HepG2 (cell line): ENCODE measurements around the gene KDM1B. TPM values are rescaled to one million over a fixed set of nuclear protein-coding genes. Genes with fewer than 3 reads are reported as not detected.

Source experiments
- CHD2 ChIP-seq: IDR thresholded peaks from 2 replicates; pipeline ENCODE4 v1.6.1; 2011; ENCODE audit warnings: low read depth, low read length, improper control_type of control experiment
- HMG20A ChIP-seq: IDR thresholded peaks from 2 replicates; pipeline ENCODE4 v1.6.1; 2016; ENCODE audit warnings: borderline replicate concordance
- HOXA5 ChIP-seq: sonication (generic); formaldehyde crosslinking; IDR thresholded peaks from 2 replicates; pipeline ENCODE4 v1.4.0; 2020; ENCODE audit warnings: missing genetic modification reagents
- MED1 ChIP-seq: sonication (generic); formaldehyde crosslinking; IDR thresholded peaks from 2 replicates; pipeline ENCODE4 v1.4.0; 2020; ENCODE audit warnings: missing genetic modification reagents
- MTA1 ChIP-seq: sonication (generic); formaldehyde crosslinking; IDR thresholded peaks from 2 replicates; pipeline ENCODE4 v1.4.0; 2020; ENCODE audit warnings: missing genetic modification reagents, mild to moderate bottlenecking, borderline replicate concordance
- NR2F1 ChIP-seq, 2 experiments: fragments of 450-650 bp in 1 of 2; formaldehyde crosslinking in 1 of 2; IDR thresholded peaks; 2 replicates each; pipeline versions ENCODE4 v1.5.0 to v1.6.1; 2016 to 2020; ENCODE audit warnings: mild to moderate bottlenecking in 1 of 2, missing compliant biosample characterization in 1 of 2, missing genetic modification reagents in 1 of 2, moderate library complexity in 1 of 2
- RBAK ChIP-seq: sonication (generic); formaldehyde crosslinking; IDR thresholded peaks from 2 replicates; pipeline ENCODE4 v1.5.1; 2020; ENCODE audit warnings: mild to moderate bottlenecking, missing genetic modification reagents
- SCMH1 ChIP-seq: sonication (generic); formaldehyde crosslinking; IDR thresholded peaks from 2 replicates; pipeline ENCODE4 v1.9.0; 2021; ENCODE audit warnings: missing genetic modification reagents, mild to moderate bottlenecking, borderline replicate concordance
- SIN3A ChIP-seq: IDR thresholded peaks from 2 replicates; pipeline ENCODE4 v1.6.1; 2011; ENCODE audit warnings: low read depth, mild to moderate bottlenecking, control low read depth, low read length, borderline replicate concordance
- SP140L ChIP-seq: sonication (generic); formaldehyde crosslinking; IDR thresholded peaks from 2 replicates; pipeline ENCODE4 v1.4.0; 2020; ENCODE audit warnings: missing genetic modification reagents, borderline replicate concordance
- TBX2 ChIP-seq: sonication (generic); formaldehyde crosslinking; IDR thresholded peaks from 2 replicates; pipeline ENCODE4 v1.5.0; 2020; ENCODE audit warnings: missing genetic modification reagents, mild to moderate bottlenecking, borderline replicate concordance
- WIZ ChIP-seq: sonication (generic); formaldehyde crosslinking; IDR thresholded peaks from 2 replicates; pipeline ENCODE4 v1.5.1; 2020; ENCODE audit warnings: mild to moderate bottlenecking, missing genetic modification reagents
- XRCC5 ChIP-seq: fragments of 200-400 bp; formaldehyde crosslinking; optimal IDR thresholded peaks from 2 replicates; pipeline ENCODE3; 2017; ENCODE audit warnings: mild to moderate bottlenecking, low read length
- ZNF121 ChIP-seq: sonication (generic); formaldehyde crosslinking; IDR thresholded peaks from 2 replicates; pipeline ENCODE4 v1.5.0; 2020; ENCODE audit warnings: mild to moderate bottlenecking, missing genetic modification reagents
- polyA plus RNA-seq, 8 experiments: library from polyadenylated mRNA; depleted of rRNA in 3 of 8; stranded (reverse) in 7 of 8; unstranded in 1 of 8; fragments of >200 nt; fragmentation: Illumina TruSeq in 4 of 8; extraction: Trizol in 4 of 8; gene quantifications; 2 replicates each; pipeline versions ENCODE4 v1.2.1 to v1.2.3, GENCODE V29; 2011 to 2016; ENCODE audit warnings: low read depth in 4 of 8, missing spikeins in 1 of 8, mixed read lengths in 1 of 8; ENCODE audit not compliant: insufficient read depth in 1 of 8
- total RNA-seq, 5 experiments: library from RNA; depleted of rRNA; stranded (reverse); fragments of >200 nt; fragmentation: Illumina TruSeq; extraction: Trizol; gene quantifications; 2 replicates each; pipeline ENCODE4 v1.2.3, GENCODE V29; 2016; ENCODE audit warnings: low read depth in 1 of 5
- TF ChIP-seq, protein P1 (sequence below): sonication (generic); formaldehyde crosslinking; IDR thresholded peaks from 2 replicates; pipeline ENCODE4 v1.9.0; 2021; ENCODE audit warnings: missing genetic modification reagents, mild to moderate bottlenecking, borderline replicate concordance
- TF ChIP-seq, protein P2 (sequence below): sonication (generic); formaldehyde crosslinking; IDR thresholded peaks from 2 replicates; pipeline ENCODE4 v1.4.0; 2020; ENCODE audit warnings: missing genetic modification reagents, borderline replicate concordance
- TF ChIP-seq, protein P3 (sequence below): sonication (generic); formaldehyde crosslinking; IDR thresholded peaks from 2 replicates; pipeline ENCODE4 v1.8.0; 2022; ENCODE audit warnings: low read depth, missing genetic modification reagents
- TF ChIP-seq, protein P4 (sequence below): sonication (generic); formaldehyde crosslinking; IDR thresholded peaks from 2 replicates; pipeline ENCODE4 v1.4.0; 2020; ENCODE audit warnings: missing genetic modification reagents, mild to moderate bottlenecking, borderline replicate concordance
- TF ChIP-seq, protein P5 (sequence below): sonication (generic); formaldehyde crosslinking; IDR thresholded peaks from 2 replicates; pipeline ENCODE4 v1.5.1; 2020; ENCODE audit warnings: missing genetic modification reagents, mild to moderate bottlenecking, borderline replicate concordance

The KDM1B gene
- total and polyA plus RNA-seq, 2 of the 13 experiments (the other 11 are each of a cell fraction or from before 2014, with no cell fraction given), result 9.8 to 13.2 TPM

DNA sequence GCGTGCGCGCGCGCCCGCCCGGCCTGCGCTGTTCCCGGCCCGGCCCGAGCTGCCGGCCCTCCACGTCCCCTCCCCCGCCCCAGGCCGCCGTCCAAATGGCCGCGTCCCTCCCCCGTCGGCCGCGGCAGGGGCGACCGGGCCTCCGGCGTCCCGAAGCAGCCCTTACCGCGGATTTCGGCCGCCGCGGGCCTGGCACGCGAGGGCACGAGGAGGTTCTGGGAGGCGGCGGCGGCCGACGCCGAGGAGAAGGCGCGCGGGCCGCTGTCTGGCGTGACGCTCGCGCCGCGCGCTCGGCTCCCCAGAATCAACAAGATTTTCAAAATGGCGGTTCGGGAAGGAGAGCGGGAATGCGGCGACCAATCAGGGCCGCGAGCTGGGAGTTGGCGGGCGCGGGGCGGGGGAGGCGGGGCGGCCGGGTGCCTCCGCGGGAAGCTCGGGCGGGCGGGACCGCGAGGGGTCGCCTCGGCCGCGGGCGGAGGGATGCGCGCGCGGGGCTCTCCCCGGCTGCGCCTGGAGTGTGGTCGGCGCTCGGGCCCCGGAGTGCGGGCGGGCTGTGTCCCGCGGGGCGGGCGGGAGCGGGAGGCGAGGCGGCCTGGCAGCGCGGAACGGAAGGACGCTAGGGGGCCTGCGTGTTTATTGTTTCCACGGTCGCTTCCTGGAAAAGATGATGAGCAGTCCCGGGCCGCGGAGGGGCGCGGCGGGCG lies 109.1 kb downstream of the KDM1B start, which contains the start of gene DEK (continued):
- TF ChIP-seq, protein P1, sequence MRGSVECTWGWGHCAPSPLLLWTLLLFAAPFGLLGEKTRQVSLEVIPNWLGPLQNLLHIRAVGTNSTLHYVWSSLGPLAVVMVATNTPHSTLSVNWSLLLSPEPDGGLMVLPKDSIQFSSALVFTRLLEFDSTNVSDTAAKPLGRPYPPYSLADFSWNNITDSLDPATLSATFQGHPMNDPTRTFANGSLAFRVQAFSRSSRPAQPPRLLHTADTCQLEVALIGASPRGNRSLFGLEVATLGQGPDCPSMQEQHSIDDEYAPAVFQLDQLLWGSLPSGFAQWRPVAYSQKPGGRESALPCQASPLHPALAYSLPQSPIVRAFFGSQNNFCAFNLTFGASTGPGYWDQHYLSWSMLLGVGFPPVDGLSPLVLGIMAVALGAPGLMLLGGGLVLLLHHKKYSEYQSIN (CRISPR knock-in tag), result no peak
- TF ChIP-seq XRCC5, result peak; percentile 36
- TF ChIP-seq, protein P2, sequence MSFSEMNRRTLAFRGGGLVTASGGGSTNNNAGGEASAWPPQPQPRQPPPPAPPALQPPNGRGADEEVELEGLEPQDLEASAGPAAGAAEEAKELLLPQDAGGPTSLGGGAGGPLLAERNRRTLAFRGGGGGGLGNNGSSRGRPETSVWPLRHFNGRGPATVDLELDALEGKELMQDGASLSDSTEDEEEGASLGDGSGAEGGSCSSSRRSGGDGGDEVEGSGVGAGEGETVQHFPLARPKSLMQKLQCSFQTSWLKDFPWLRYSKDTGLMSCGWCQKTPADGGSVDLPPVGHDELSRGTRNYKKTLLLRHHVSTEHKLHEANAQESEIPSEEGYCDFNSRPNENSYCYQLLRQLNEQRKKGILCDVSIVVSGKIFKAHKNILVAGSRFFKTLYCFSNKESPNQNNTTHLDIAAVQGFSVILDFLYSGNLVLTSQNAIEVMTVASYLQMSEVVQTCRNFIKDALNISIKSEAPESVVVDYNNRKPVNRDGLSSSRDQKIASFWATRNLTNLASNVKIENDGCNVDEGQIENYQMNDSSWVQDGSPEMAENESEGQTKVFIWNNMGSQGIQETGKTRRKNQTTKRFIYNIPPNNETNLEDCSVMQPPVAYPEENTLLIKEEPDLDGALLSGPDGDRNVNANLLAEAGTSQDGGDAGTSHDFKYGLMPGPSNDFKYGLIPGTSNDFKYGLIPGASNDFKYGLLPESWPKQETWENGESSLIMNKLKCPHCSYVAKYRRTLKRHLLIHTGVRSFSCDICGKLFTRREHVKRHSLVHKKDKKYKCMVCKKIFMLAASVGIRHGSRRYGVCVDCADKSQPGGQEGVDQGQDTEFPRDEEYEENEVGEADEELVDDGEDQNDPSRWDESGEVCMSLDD, result no peak; the same call in 1 of the 2 replicates
- TF ChIP-seq SCMH1 (CRISPR knock-in tag), result no peak
- peak; percentile 51; the same call in 1 of the 2 replicates for TF ChIP-seq MTA1 (CRISPR knock-in tag)
- no peak for TF ChIP-seq WIZ
- peak; percentile 38; the same call in 1 of the 2 replicates for TF ChIP-seq CHD2
- no peak for TF ChIP-seq HOXA5 (CRISPR knock-in tag)
- TF ChIP-seq RBAK (CRISPR knock-in tag), result no peak
- peak; percentile 79 for TF ChIP-seq TBX2 (CRISPR knock-in tag)
- TF ChIP-seq MED1 (CRISPR knock-in tag), result no peak
- TF ChIP-seq HMG20A, result no peak
- TF ChIP-seq, protein P3, sequence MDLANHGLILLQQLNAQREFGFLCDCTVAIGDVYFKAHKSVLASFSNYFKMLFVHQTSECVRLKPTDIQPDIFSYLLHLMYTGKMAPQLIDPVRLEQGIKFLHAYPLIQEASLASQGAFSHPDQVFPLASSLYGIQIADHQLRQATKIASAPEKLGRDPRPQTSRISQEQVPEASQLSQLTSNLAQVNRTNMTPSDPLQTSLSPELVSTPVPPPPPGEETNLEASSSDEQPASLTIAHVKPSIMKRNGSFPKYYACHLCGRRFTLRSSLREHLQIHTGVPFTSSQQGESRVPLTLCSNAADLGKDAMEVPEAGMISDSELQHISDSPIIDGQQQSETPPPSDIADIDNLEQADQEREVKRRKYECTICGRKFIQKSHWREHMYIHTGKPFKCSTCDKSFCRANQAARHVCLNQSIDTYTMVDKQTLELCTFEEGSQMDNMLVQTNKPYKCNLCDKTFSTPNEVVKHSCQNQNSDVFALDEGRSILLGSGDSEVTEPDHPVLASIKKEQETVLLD (CRISPR knock-in tag), result peak; percentile 86
- peak; percentile 66; the same call in 1 of the 2 replicates for TF ChIP-seq SIN3A
- TF ChIP-seq, protein P4, sequence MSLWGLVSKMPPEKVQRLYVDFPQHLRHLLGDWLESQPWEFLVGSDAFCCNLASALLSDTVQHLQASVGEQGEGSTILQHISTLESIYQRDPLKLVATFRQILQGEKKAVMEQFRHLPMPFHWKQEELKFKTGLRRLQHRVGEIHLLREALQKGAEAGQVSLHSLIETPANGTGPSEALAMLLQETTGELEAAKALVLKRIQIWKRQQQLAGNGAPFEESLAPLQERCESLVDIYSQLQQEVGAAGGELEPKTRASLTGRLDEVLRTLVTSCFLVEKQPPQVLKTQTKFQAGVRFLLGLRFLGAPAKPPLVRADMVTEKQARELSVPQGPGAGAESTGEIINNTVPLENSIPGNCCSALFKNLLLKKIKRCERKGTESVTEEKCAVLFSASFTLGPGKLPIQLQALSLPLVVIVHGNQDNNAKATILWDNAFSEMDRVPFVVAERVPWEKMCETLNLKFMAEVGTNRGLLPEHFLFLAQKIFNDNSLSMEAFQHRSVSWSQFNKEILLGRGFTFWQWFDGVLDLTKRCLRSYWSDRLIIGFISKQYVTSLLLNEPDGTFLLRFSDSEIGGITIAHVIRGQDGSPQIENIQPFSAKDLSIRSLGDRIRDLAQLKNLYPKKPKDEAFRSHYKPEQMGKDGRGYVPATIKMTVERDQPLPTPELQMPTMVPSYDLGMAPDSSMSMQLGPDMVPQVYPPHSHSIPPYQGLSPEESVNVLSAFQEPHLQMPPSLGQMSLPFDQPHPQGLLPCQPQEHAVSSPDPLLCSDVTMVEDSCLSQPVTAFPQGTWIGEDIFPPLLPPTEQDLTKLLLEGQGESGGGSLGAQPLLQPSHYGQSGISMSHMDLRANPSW, result no peak
- no peak for TF ChIP-seq ZNF121 (CRISPR knock-in tag)
- TF ChIP-seq SP140L, result 0 out of 2 replicates have a peak, but pooled peaks have one; percentile 24
- no peak for TF ChIP-seq NR2F1 (CRISPR knock-in tag; IDR thresholded peaks at IDR 0.05)
- TF ChIP-seq, protein P5, sequence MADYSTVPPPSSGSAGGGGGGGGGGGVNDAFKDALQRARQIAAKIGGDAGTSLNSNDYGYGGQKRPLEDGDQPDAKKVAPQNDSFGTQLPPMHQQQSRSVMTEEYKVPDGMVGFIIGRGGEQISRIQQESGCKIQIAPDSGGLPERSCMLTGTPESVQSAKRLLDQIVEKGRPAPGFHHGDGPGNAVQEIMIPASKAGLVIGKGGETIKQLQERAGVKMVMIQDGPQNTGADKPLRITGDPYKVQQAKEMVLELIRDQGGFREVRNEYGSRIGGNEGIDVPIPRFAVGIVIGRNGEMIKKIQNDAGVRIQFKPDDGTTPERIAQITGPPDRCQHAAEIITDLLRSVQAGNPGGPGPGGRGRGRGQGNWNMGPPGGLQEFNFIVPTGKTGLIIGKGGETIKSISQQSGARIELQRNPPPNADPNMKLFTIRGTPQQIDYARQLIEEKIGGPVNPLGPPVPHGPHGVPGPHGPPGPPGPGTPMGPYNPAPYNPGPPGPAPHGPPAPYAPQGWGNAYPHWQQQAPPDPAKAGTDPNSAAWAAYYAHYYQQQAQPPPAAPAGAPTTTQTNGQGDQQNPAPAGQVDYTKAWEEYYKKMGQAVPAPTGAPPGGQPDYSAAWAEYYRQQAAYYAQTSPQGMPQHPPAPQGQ (CRISPR knock-in tag), result no peak
